HCT116 (cell line): ENCODE data around the gene ARHGAP42. TPM values are rescaled to one million over a fixed set of nuclear protein-coding genes. Genes with fewer than 3 reads are reported as not detected.

Source experiments
- ATAC-seq: fragments of 200-7000 bp; cut with Tn5 transposase; 2 replicates; pipeline ENCODE4 v1.9.1; 2020; ENCODE audit warnings: mild to moderate bottlenecking, moderate library complexity
- BruUV-seq: library from RNA; stranded (reverse); fragments of 400-500 nt; replicated peaks from 2 replicates; lab custom pipeline; 2021; lab: Mats Ljungman, UMichigan
- CTCF ChIA-PET: fragments of 300-600 bp; sonication (Branson Sonifier 250); formaldehyde crosslinking; loops from one replicate; lab custom pipeline; 2021; ENCODE audit warnings: antibody characterized with exemption; lab: Charles Lee
- POLR2A ChIA-PET: fragments of 300-600, 350-600 bp; sonication (Branson Sonifier 250); formaldehyde crosslinking; loops from one replicate; lab custom pipeline; 2021; ENCODE audit warnings: antibody characterized with exemption; lab: Charles Lee
- RAD21 ChIA-PET, 2 experiments: fragments of 300-600 bp; sonication (Branson Sonifier 250); formaldehyde crosslinking; loops; one replicate each; lab custom pipeline; 2023; ENCODE audit warnings: low total read pairs in 2 of 2; ENCODE audit not compliant: uncharacterized antibody in 2 of 2, unreplicated experiment in 2 of 2, low non-redundant PET in 1 of 2; lab: Charles Lee
- DNase-seq: peaks from one replicate; pipeline ENCODE4 v3.0.0-alpha.2; 2010; ENCODE audit warnings: low read depth, low spot score
- H2AFZ ChIP-seq: fragments of 200-600 bp; shearing (Covaris generic), sonication (generic); 2 replicates; pipeline ENCODE4 v1.6.1; 2017; ENCODE audit warnings: low read depth, mixed run types, mixed read lengths, antibody characterized with exemption, low read length; ENCODE audit not compliant: poor library complexity, severe bottlenecking
- H3K27ac ChIP-seq: 2 replicates; pipeline ENCODE4 v1.5.1; 2012; ENCODE audit warnings: low read depth, low read length
- H3K27me3 ChIP-seq: fragments of 200-600 bp; sonication (generic); 2 replicates; pipeline ENCODE4 v1.6.1; 2016; ENCODE audit warnings: mixed run types, low read length, mixed read lengths; ENCODE audit not compliant: insufficient read depth
- H3K36me3 ChIP-seq, 2 experiments: fragments of 200-500 bp in 1 of 2; fragments of 200-600 bp in 1 of 2; sonication (Bioruptor generic) in 1 of 2; sonication (generic) in 1 of 2; 2 replicates each; pipeline versions ENCODE4 v1.5.1 to v1.6.1; 2014 to 2016; ENCODE audit warnings: low read length in 2 of 2, inconsistent platforms in 1 of 2, mixed read lengths in 1 of 2, mixed run types in 1 of 2; ENCODE audit not compliant: insufficient read depth in 2 of 2, control insufficient read depth in 1 of 2
- H3K4me1 ChIP-seq, 2 experiments: fragments of 200-600 bp in 1 of 2; sonication (generic) in 1 of 2; 2 replicates each; pipeline versions ENCODE4 v1.5.1 to v1.6.1; 2012 to 2017; ENCODE audit warnings: low read length in 2 of 2, inconsistent platforms in 1 of 2, mild to moderate bottlenecking in 1 of 2, mixed read lengths in 1 of 2, mixed run types in 1 of 2, moderate library complexity in 1 of 2; ENCODE audit not compliant: insufficient read depth in 2 of 2, control insufficient read depth in 1 of 2
- H3K4me2 ChIP-seq: fragments of 200-600 bp; sonication (generic); 2 replicates; pipeline ENCODE4 v1.6.1; 2017; ENCODE audit warnings: mixed run types, low read length, mixed read lengths
- H3K4me3 ChIP-seq, 2 experiments: fragments of 200-600 bp in 1 of 2; sonication (generic) in 1 of 2; replicated peaks in 1 of 2; 2 replicates each; pipeline ENCODE4 v1.5.1; 2011 to 2016; ENCODE audit warnings: low read length in 2 of 2, control low read depth in 1 of 2, low read depth in 1 of 2, mild to moderate bottlenecking in 1 of 2, mixed read lengths in 1 of 2, mixed run types in 1 of 2
- H3K79me2 ChIP-seq: fragments of 200-600 bp; sonication (generic); 2 replicates; pipeline ENCODE4 v1.6.1; 2017; ENCODE audit warnings: mild to moderate bottlenecking, mixed run types, low read length, moderate library complexity, mixed read lengths; ENCODE audit not compliant: insufficient read depth
- H3K9ac ChIP-seq: fragments of 200-600 bp; sonication (generic); 2 replicates; pipeline ENCODE4 v1.6.1; 2016; ENCODE audit warnings: low read length, mixed read lengths
- H3K9me2 ChIP-seq: fragments of 200-600 bp; sonication (generic), shearing (Covaris generic); 2 replicates; pipeline ENCODE4 v1.6.1; 2017; ENCODE audit warnings: mixed run types, mild to moderate bottlenecking, moderate library complexity; ENCODE audit not compliant: insufficient read depth
- H3K9me3 ChIP-seq, 2 experiments: fragments of 200-500 bp in 1 of 2; fragments of 200-600 bp in 1 of 2; sonication (Bioruptor generic) in 1 of 2; sonication (generic) in 1 of 2; 2 replicates each; pipeline ENCODE4 v1.6.1; 2014 to 2017; ENCODE audit warnings: low read length in 2 of 2, mixed read lengths in 2 of 2, inconsistent platforms in 1 of 2, low read depth in 1 of 2, mild to moderate bottlenecking in 1 of 2, mixed run types in 1 of 2, moderate library complexity in 1 of 2; ENCODE audit not compliant: control insufficient read depth in 1 of 2, insufficient read depth in 1 of 2
- H4K20me1 ChIP-seq: fragments of 200-600 bp; sonication (generic), shearing (Covaris generic); 2 replicates; pipeline ENCODE4 v1.6.1; 2017; ENCODE audit warnings: mixed run types, mild to moderate bottlenecking, moderate library complexity; ENCODE audit not compliant: insufficient read depth
- ATF3 ChIP-seq: IDR thresholded peaks from 2 replicates; pipeline ENCODE4 v1.6.1; 2012
- CBX3 ChIP-seq: IDR thresholded peaks from 2 replicates; pipeline ENCODE4 v1.6.1; 2012; ENCODE audit warnings: low read depth
- CEBPB ChIP-seq: IDR thresholded peaks from 2 replicates; pipeline ENCODE4 v1.6.1; 2012; ENCODE audit warnings: low read depth
- CTCF ChIP-seq, 3 experiments: fragments of 200-600 bp in 1 of 3; sonication (generic) in 1 of 3; IDR thresholded peaks in 2 of 3; conservative IDR thresholded peaks in 1 of 3; 2 replicates each; pipeline ENCODE4 v1.5.1; 2012 to 2017; ENCODE audit warnings: low read depth in 2 of 3, low read length in 2 of 3, antibody characterized with exemption in 1 of 3, borderline replicate concordance in 1 of 3, control low read depth in 1 of 3, mild to moderate bottlenecking in 1 of 3, mixed read lengths in 1 of 3, mixed run types in 1 of 3, moderate library complexity in 1 of 3; ENCODE audit not compliant: insufficient read depth in 1 of 3
- ELF1 ChIP-seq: IDR thresholded peaks from 2 replicates; pipeline ENCODE4 v1.6.1; 2012; ENCODE audit warnings: low read depth, borderline replicate concordance
- EZH2phosphoT487 ChIP-seq: fragments of 200-600 bp; IDR thresholded peaks from 2 replicates; pipeline ENCODE4 v1.6.1; 2018; ENCODE audit warnings: antibody characterized with exemption, borderline replicate concordance
- FOSL1 ChIP-seq: IDR thresholded peaks from 2 replicates; pipeline ENCODE4 v1.6.1; 2012; ENCODE audit warnings: low read depth
- JUND ChIP-seq: IDR thresholded peaks from 2 replicates; pipeline ENCODE4 v1.6.1; 2012
- POLR2AphosphoS5 ChIP-seq: IDR thresholded peaks from 2 replicates; pipeline ENCODE4 v1.6.1; 2011; ENCODE audit warnings: mild to moderate bottlenecking, low read depth, low read length, moderate library complexity
- RAD21 ChIP-seq: IDR thresholded peaks from 2 replicates; pipeline ENCODE4 v1.6.1; 2012; ENCODE audit warnings: low read depth, mild to moderate bottlenecking
- REST ChIP-seq: IDR thresholded peaks from 2 replicates; pipeline ENCODE4 v1.6.1; 2012; ENCODE audit warnings: low read depth
- SP1 ChIP-seq: IDR thresholded peaks from 2 replicates; pipeline ENCODE4 v1.6.1; 2012; ENCODE audit warnings: low read depth
- SRF ChIP-seq: IDR thresholded peaks from 2 replicates; pipeline ENCODE4 v1.6.1; 2012; ENCODE audit warnings: low read depth
- YY1 ChIP-seq: IDR thresholded peaks from 2 replicates; pipeline ENCODE4 v1.6.1; 2011; ENCODE audit warnings: low read length, low read depth, moderate library complexity, mild to moderate bottlenecking; ENCODE audit not compliant: insufficient replicate concordance; ENCODE audit errors: extremely low read depth
- ZFX ChIP-seq: fragments of 450-650 bp; IDR thresholded peaks from 2 replicates; pipeline ENCODE4 v1.6.1; 2017
- ZNF274 ChIP-seq: fragments of 200-500 bp; sonication (Bioruptor generic); IDR thresholded peaks from 2 replicates; pipeline ENCODE4 v1.6.1; 2014; ENCODE audit warnings: mild to moderate bottlenecking, low read depth, low read length, inconsistent platforms
- intact Hi-C: fragments of 100-400 bp; cut with micrococcal nuclease; formaldehyde crosslinking; loops from 2 replicates; pipeline ENCODE4 v1.10.0; 2022
- total RNA-seq: library from RNA; stranded (reverse); gene quantifications from one replicate; pipeline ENCODE4 v1.2.1, GENCODE V29; 2021; ENCODE audit not compliant: unreplicated experiment

Gene ARHGAP42
- total RNA-seq, 1 experiment from 2014 or later = 12.3 TPM

GRCh38 chr11:100887659-100888058 is 200.6 kb downstream of the ARHGAP42 start:
- no peak overlapping the region for H3K9ac ChIP-seq

More at GRCh38 chr11:100887659-100888058, 200.6 kb downstream of the ARHGAP42 start:
- H3K27me3 ChIP-seq = no peaks in the 10 kb centered on the region
- no peaks in the 10 kb centered on the region for H3K79me2 ChIP-seq
- no peaks in the 10 kb centered on the region for H3K9me3 ChIP-seq
- no peaks in the 10 kb centered on the region for H3K4me1 ChIP-seq
- H3K4me2 ChIP-seq = no peak overlapping the region
- intact Hi-C loops = no loop called here
- no peak overlapping the region for H2AFZ ChIP-seq
- ATAC-seq = no peak
- TF ChIP-seq SRF (no peak), ZNF274 (no peak), ZFX (no peak), ATF3 (no peak), CEBPB (no peak), CTCF (IDR thresholded peaks at IDR 0.05 in 2 of 3, conservative IDR thresholded peaks at IDR 0.05 in 1 of 3; ENCODE audit: borderline replicate concordance in 1 of 3, insufficient read depth in 1 of 3, low read depth in 2 of 3, low read length in 2 of 3) (no peak), FOSL1 (no peak), RAD21 (no peak), CBX3 (no peak), YY1 (no peak), SP1 (no peak), POLR2AphosphoS5 (no peak), EZH2phosphoT487 (no peak), REST (no peak), JUND (no peak), ELF1 (no peak)
- H3K27ac ChIP-seq = no peak overlapping the region
- POLR2A ChIA-PET = interaction anchor here (1.4 kb wide), 1 partner anchor 11 kb away, joined by 4 read pairs; no protein-coding TSS in a partner anchor
- no peaks in the 10 kb centered on the region for H4K20me1 ChIP-seq
- RAD21 ChIA-PET = no interaction called here
- DNase-seq = no peak
- CTCF ChIA-PET = no interaction called here
- no TSS peak for BruUV-seq
- no peaks in the 10 kb centered on the region for H3K36me3 ChIP-seq
- no peak overlapping the region for H3K4me3 ChIP-seq
- no peaks in the 10 kb centered on the region for H3K9me2 ChIP-seq
